ENCODE data around the gene KRTAP10-11. TPM values are rescaled to one million over a fixed set of nuclear protein-coding genes. Genes with fewer than 3 reads are reported as not detected.

Gene KRTAP10-11
- total RNA-seq, 2 donors from 2014 or later: not detected

DNA sequence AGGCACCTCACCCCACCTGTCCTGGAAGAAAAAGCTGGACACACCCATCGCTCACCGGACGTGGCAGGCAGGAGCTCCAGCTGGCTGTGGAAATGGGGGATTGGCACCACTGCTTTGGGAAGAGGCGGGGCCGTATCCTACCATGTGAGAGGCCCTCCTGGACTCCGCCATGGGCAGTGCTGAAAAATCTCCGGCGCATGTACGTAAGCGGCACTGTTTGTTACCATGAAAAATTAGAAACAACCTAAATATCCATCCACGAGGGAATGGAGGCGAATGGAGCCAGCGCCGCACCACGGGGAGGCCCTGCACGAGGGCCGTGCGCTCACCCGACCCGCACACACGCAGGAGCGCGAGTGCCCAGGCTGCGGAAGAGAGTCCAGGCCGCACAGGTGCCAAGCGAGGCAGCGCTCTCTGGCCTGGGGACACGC, 31.2 kb upstream of the KRTAP10-11 start:
- TF ChIP-seq, protein P1, sequence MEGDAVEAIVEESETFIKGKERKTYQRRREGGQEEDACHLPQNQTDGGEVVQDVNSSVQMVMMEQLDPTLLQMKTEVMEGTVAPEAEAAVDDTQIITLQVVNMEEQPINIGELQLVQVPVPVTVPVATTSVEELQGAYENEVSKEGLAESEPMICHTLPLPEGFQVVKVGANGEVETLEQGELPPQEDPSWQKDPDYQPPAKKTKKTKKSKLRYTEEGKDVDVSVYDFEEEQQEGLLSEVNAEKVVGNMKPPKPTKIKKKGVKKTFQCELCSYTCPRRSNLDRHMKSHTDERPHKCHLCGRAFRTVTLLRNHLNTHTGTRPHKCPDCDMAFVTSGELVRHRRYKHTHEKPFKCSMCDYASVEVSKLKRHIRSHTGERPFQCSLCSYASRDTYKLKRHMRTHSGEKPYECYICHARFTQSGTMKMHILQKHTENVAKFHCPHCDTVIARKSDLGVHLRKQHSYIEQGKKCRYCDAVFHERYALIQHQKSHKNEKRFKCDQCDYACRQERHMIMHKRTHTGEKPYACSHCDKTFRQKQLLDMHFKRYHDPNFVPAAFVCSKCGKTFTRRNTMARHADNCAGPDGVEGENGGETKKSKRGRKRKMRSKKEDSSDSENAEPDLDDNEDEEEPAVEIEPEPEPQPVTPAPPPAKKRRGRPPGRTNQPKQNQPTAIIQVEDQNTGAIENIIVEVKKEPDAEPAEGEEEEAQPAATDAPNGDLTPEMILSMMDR (IDR thresholded peaks at IDR 0.05): no peak
- H3K27me3 ChIP-seq: no peaks in the 10 kb centered on the region
- H3K36me3 ChIP-seq: no peaks in the 10 kb centered on the region
- DNase-seq: no peak
- intact Hi-C loops (cut with DNase I): no loop called here
- no peaks in the 10 kb centered on the region for H3K4me1 ChIP-seq
- H3K9ac ChIP-seq (ENCODE audit: low read depth in 2 of 2, low read length in 2 of 2): no peak overlapping the region
- no peaks in the 10 kb centered on the region for H3K9me3 ChIP-seq
- no peak overlapping the region for H3K27ac ChIP-seq
- H3K4me3 ChIP-seq: no peak overlapping the region

DNA sequence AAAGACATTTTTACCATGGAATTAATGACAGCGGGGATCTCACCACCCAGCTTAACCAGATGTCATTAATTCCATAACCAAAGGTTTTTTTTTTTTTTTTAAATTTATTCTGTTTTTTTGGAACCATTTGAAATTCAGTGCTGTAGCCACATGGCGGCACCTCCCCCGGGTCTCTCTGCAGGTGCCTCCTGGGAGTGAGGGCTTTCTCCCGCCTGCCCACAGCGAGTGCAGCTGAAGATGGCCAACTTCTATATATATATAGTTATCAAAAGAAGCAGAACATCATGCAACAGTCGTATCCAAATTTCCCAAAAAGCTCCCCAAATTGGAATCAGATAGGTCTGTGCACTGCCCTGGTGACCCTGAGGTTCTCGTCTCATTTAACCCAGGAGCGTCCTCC, 30.7 kb upstream of the KRTAP10-11 start:
- DNase-seq: no peak
- no peak overlapping the region for H3K4me3 ChIP-seq
- TF ChIP-seq, protein P1 (IDR thresholded peaks at IDR 0.05): no peak
- H3K9me3 ChIP-seq: no peaks in the 10 kb centered on the region
- no peaks in the 10 kb centered on the region for H3K36me3 ChIP-seq
- intact Hi-C loops (cut with DNase I): no loop called here
- no peak overlapping the region for H3K9ac ChIP-seq (ENCODE audit: low read depth in 2 of 2, low read length in 2 of 2)
- no peaks in the 10 kb centered on the region for H3K4me1 ChIP-seq
- H3K27ac ChIP-seq: no peak overlapping the region
- no peaks in the 10 kb centered on the region for H3K27me3 ChIP-seq

DNA sequence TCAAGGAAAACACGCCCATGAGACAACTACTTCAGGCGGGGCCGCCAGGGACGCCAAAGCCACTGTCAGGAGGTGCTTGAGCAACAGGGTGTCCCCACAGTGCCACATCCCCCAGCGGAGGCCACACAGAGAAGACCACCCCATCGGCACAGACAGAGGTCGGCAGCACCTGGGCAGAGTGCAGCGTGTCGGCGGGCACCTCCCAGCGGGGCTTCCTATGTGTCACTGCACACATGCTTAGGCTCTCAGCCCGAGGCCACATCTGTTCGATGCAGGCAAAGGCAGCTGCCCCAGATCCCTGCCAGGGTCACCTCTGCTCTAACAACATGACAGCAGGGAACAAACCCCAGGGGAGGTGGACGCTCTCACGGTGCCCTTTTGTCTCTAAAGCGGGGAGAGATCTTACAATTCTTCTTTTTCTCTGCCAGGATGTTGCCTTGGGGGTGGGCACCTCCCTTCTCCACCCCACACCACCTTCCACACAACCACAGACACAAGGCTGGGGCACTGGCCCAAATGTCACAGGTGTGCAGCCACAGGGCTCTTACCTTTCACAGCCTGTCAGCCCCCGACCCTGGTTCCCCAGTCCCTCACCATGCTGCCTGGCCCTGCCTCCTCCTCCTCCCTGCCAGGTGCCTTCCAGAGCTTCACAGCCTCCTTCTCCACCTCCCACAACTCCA, 30.2 kb upstream of the KRTAP10-11 start:
- intact Hi-C loops (cut with DNase I): no loop called here
- TF ChIP-seq, protein P1 (IDR thresholded peaks at IDR 0.05): no peak

DNA sequence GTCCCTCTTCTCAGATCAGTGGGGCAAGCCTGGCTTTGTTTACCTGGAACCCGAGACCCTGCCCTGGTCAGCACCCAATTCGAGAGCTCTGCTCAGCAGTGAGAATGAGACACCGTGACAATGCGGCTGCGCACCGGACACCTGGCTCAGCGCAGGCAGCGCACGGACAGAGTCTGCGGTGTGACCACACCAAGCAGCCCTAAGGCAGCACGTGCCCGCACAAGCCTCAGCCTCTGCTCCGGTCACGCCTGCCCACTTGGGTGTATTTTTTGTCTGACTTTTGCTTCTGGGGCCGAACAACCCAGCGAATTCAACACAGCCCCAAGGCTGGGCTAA, 29.7 kb upstream of the KRTAP10-11 start:
- no peaks in the 10 kb centered on the region for H3K9me3 ChIP-seq
- H3K4me3 ChIP-seq: no peak overlapping the region
- no peaks in the 10 kb centered on the region for H3K36me3 ChIP-seq
- DNase-seq: no peak
- TF ChIP-seq, protein P1 (IDR thresholded peaks at IDR 0.05): no peak
- H3K27me3 ChIP-seq: no peaks in the 10 kb centered on the region
- no peak overlapping the region for H3K27ac ChIP-seq
- H3K9ac ChIP-seq (ENCODE audit: low read depth in 2 of 2, low read length in 2 of 2): no peak overlapping the region
- H3K4me1 ChIP-seq: no peaks in the 10 kb centered on the region
- intact Hi-C loops (cut with DNase I): no loop called here

More for the DNA sequence above, 30.2 kb upstream of the KRTAP10-11 start:
- Histone ChIP-seq H3K4me1 (no peaks in the 10 kb centered on the region), H3K36me3 (no peaks in the 10 kb centered on the region), H3K9ac (ENCODE audit: low read depth in 2 of 2, low read length in 2 of 2) (no peak overlapping the region), H3K27ac (no peak overlapping the region), H3K4me3 (no peak overlapping the region), H3K27me3 (no peaks in the 10 kb centered on the region), H3K9me3 (no peaks in the 10 kb centered on the region)
- DNase-seq: no peak

DNA sequence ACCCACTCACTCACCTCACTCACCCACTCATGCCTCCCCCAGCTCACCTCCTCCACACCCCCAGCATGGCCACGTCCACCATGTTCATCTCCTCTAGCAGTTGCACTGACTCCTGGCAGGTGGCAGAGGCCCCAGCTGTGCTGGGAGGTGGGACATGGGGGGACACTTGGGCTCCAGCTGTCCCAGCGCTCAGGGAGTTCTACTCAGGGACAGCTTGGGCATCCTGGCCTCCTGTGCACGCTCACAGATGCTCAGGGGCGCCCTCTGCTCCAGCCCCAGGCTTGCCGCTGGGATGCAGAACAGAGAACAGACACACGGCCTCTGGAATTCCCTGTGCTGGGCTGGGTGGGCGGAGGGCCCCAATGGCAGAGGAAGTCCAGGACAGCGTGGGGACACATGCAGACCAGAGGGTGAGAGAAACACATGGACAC, 29.1 kb upstream of the KRTAP10-11 start:
- H3K36me3 ChIP-seq: no peaks in the 10 kb centered on the region
- no peaks in the 10 kb centered on the region for H3K27me3 ChIP-seq
- DNase-seq: no peak
- intact Hi-C loops (cut with DNase I): no loop called here
- no peaks in the 10 kb centered on the region for H3K4me1 ChIP-seq
- TF ChIP-seq, protein P1 (IDR thresholded peaks at IDR 0.05): no peak
- no peak overlapping the region for H3K4me3 ChIP-seq
- H3K9ac ChIP-seq (ENCODE audit: low read depth in 2 of 2, low read length in 2 of 2): no peak overlapping the region
- H3K9me3 ChIP-seq: no peaks in the 10 kb centered on the region
- no peak overlapping the region for H3K27ac ChIP-seq
